ENCODE measurements around the gene MT1F. TPM values are rescaled to one million over a fixed set of nuclear protein-coding genes. Genes with fewer than 3 reads are reported as not detected.

MT1F gene
- polyA plus RNA-seq, 1 donor (not counting 4 experiments of a cell fraction or from before 2014, with no cell fraction given): 2.3 TPM

DNA sequence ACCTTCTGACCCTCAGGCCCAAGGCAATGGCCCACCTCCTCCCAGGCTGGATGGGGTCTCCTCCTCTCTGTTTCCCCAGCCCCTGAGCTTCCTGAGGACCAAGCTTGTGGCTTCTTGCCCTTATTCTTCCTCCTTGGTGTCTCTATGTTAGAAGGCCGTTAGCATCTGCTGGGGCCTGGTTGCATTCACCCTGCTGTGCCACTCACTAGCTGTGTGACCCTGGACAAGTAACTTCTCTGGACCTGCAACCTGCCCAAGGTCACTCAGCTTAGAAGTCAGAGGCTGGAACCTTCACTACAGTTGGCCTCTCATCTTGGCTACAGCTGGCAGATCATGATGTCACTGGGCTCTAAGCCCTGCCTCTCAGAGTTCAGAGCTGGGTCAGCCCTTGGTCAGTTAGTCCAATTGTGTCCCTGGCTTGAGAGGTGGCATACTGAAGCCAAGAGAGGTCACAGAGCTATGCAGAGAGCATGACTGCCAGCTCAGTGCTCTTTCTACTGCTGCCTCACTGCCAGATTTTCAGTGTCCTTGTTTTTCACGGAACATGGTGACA lies 46.4 kb upstream of the MT1F start:
- H3K27me3 ChIP-seq (ENCODE audit: control insufficient read depth, extremely low read depth, insufficient read depth, low read length): no peaks in the 10 kb centered on the region
- peak overlapping the region; percentile 78 for H3K9ac ChIP-seq (ENCODE audit: control insufficient read depth, extremely low read depth, insufficient read depth, low read length)
- no peak for TF ChIP-seq EZH2 (IDR thresholded peaks at IDR 0.05; ENCODE audit: low read length)
- TF ChIP-seq, protein P1, sequence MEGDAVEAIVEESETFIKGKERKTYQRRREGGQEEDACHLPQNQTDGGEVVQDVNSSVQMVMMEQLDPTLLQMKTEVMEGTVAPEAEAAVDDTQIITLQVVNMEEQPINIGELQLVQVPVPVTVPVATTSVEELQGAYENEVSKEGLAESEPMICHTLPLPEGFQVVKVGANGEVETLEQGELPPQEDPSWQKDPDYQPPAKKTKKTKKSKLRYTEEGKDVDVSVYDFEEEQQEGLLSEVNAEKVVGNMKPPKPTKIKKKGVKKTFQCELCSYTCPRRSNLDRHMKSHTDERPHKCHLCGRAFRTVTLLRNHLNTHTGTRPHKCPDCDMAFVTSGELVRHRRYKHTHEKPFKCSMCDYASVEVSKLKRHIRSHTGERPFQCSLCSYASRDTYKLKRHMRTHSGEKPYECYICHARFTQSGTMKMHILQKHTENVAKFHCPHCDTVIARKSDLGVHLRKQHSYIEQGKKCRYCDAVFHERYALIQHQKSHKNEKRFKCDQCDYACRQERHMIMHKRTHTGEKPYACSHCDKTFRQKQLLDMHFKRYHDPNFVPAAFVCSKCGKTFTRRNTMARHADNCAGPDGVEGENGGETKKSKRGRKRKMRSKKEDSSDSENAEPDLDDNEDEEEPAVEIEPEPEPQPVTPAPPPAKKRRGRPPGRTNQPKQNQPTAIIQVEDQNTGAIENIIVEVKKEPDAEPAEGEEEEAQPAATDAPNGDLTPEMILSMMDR (optimal IDR thresholded peaks at IDR 0.05 in 1 of 3, IDR thresholded peaks at IDR 0.05 in 1 of 3, conservative IDR thresholded peaks at IDR 0.05 in 1 of 3; ENCODE audit: extremely low read depth in 1 of 3, insufficient read depth in 2 of 3, low read length in 3 of 3): no peak
- H3K4me2 ChIP-seq (ENCODE audit: control insufficient read depth, extremely low read depth, insufficient read depth, low read depth, low read length): peak overlapping the region; percentile 95
- peak overlapping the region; percentile 95 for H3K27ac ChIP-seq (ENCODE audit: control insufficient read depth, insufficient read depth, low read length)
- no peaks in the 10 kb centered on the region for H3K9me3 ChIP-seq (ENCODE audit: control insufficient read depth, low read depth, low read length)
- peaks cover 69% of the 10 kb centered on the region for H3K4me1 ChIP-seq (ENCODE audit: control insufficient read depth, extremely low read depth, insufficient read depth, low read length)
- no peaks in the 10 kb centered on the region for H3K79me2 ChIP-seq (ENCODE audit: control insufficient read depth, insufficient read depth, low read length)
- H4K20me1 ChIP-seq (ENCODE audit: control insufficient read depth, extremely low read depth, insufficient read depth, low read length): no peaks in the 10 kb centered on the region
- H2AFZ ChIP-seq (ENCODE audit: control insufficient read depth, low read length): no peak overlapping the region
- dilution Hi-C loops (cut with MboI; ENCODE audit: extremely low pct_ligation_motif_present, low sequenced_read_pairs): no loop called here
- no peak overlapping the region for H3K4me3 ChIP-seq (ENCODE audit: control insufficient read depth in 2 of 3, extremely low read depth in 1 of 3, insufficient read depth in 2 of 3, low read depth in 1 of 3, low read length in 3 of 3)
- FAIRE-seq (no peak), DNase-seq (ENCODE audit: low read depth, low spot score) (no peak)
- H3K9me1 ChIP-seq (ENCODE audit: control insufficient read depth, extremely low read depth, insufficient read depth, low read length): no peaks in the 10 kb centered on the region
- no peaks in the 10 kb centered on the region for H3K36me3 ChIP-seq (ENCODE audit: control insufficient read depth in 2 of 2, extremely low read depth in 1 of 2, insufficient read depth in 2 of 2, low read length in 2 of 2)

DNA sequence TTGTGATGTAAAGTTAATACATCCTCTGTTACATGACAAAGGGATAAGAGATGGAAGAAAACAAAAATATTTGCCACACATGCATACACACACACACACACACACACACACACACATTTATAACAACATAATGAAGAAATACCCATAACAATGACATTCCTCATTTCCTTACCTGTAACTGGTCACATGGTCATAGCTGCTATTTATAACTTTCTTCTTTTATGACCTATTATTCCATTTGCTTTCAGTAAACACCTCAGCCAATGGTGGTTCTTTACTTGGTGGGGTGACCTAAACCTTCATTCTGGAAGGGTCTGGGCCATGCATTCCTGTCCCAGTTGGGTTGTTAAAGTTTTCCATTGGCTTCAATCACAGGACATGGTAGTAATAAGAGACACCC lies 44.1 kb upstream of the MT1F start:
- no peaks in the 10 kb centered on the region for H3K9me1 ChIP-seq (ENCODE audit: control insufficient read depth, extremely low read depth, insufficient read depth, low read length)
- no peak overlapping the region for H2AFZ ChIP-seq (ENCODE audit: control insufficient read depth, low read length)
- FAIRE-seq: no peak
- TF ChIP-seq, protein P1 (optimal IDR thresholded peaks at IDR 0.05 in 1 of 3, IDR thresholded peaks at IDR 0.05 in 1 of 3, conservative IDR thresholded peaks at IDR 0.05 in 1 of 3; ENCODE audit: extremely low read depth in 1 of 3, insufficient read depth in 2 of 3, low read length in 3 of 3): no peak
- no peak for TF ChIP-seq EZH2 (IDR thresholded peaks at IDR 0.05; ENCODE audit: low read length)
- H3K4me2 ChIP-seq (ENCODE audit: control insufficient read depth, extremely low read depth, insufficient read depth, low read depth, low read length): peak overlapping the region; percentile 32
- H3K9me3 ChIP-seq (ENCODE audit: control insufficient read depth, low read depth, low read length): no peaks in the 10 kb centered on the region
- peak overlapping the region; percentile 65 for H3K27ac ChIP-seq (ENCODE audit: control insufficient read depth, insufficient read depth, low read length)
- H3K4me1 ChIP-seq (ENCODE audit: control insufficient read depth, extremely low read depth, insufficient read depth, low read length): peaks cover 59% of the 10 kb centered on the region
- H3K4me3 ChIP-seq (ENCODE audit: control insufficient read depth in 2 of 3, extremely low read depth in 1 of 3, insufficient read depth in 2 of 3, low read depth in 1 of 3, low read length in 3 of 3): no peak overlapping the region
- no peaks in the 10 kb centered on the region for H3K36me3 ChIP-seq (ENCODE audit: control insufficient read depth in 2 of 2, extremely low read depth in 1 of 2, insufficient read depth in 2 of 2, low read length in 2 of 2)
- H4K20me1 ChIP-seq (ENCODE audit: control insufficient read depth, extremely low read depth, insufficient read depth, low read length): no peaks in the 10 kb centered on the region
- no peaks in the 10 kb centered on the region for H3K27me3 ChIP-seq (ENCODE audit: control insufficient read depth, extremely low read depth, insufficient read depth, low read length)
- H3K79me2 ChIP-seq (ENCODE audit: control insufficient read depth, insufficient read depth, low read length): no peaks in the 10 kb centered on the region
- H3K9ac ChIP-seq (ENCODE audit: control insufficient read depth, extremely low read depth, insufficient read depth, low read length): no peak overlapping the region
- dilution Hi-C loops (cut with MboI; ENCODE audit: extremely low pct_ligation_motif_present, low sequenced_read_pairs): no loop called here
- no peak for DNase-seq (ENCODE audit: low read depth, low spot score)
